HepG2 (cell line): ENCODE data around the gene LSM5. TPM values are rescaled to one million over a fixed set of nuclear protein-coding genes. Genes with fewer than 3 reads are reported as not detected.
A peak's percentile ranks its signal among the peaks of the same experiment; 100 is the strongest.

Experiments
- ATAC-seq: fragments of 200-7000 bp; cut with Tn5 transposase; 3 replicates; pipeline ENCODE4 v1.9.1; 2020; ENCODE audit warnings: mild to moderate bottlenecking, moderate library complexity
- BruUV-seq: library from RNA; stranded (reverse); fragments of 400-500 nt; replicated peaks from 2 replicates; lab custom pipeline; 2021; lab: Mats Ljungman, UMichigan
- CTCF ChIA-PET: fragments of 300-600 bp; formaldehyde crosslinking; extraction: SDS; loops from one replicate; lab custom pipeline; 2021; ENCODE audit warnings: low total read pairs, inconsistent platforms, low intra/inter-chr PET ratio; lab: Yijun Ruan, JAX
- POLR2A ChIA-PET: fragments of 350-600 bp; sonication (Branson Sonifier 250); formaldehyde crosslinking; loops from one replicate; lab custom pipeline; 2020; ENCODE audit warnings: antibody characterized with exemption, inconsistent platforms; lab: Yijun Ruan, JAX
- DNase-seq: peaks from one replicate; pipeline ENCODE4 v3.0.0-alpha.2; 2015; ENCODE audit warnings: low spot score
- FAIRE-seq: peaks from 3 replicates; lab custom pipeline; 2011; peaks lifted over from hg19 to GRCh38; lab: Jason Lieb, UNC
- H2AFZ ChIP-seq: one replicate; pipeline ENCODE4 v1.6.1; 2011; ENCODE audit warnings: low read length, inconsistent platforms
- H3K27ac ChIP-seq: fragments of 300-600 bp; 3 replicates; pipeline ENCODE4 v1.8.0; 2011; ENCODE audit warnings: mixed run types, mild to moderate bottlenecking, mixed read lengths, low read length, inconsistent platforms; ENCODE audit not compliant: insufficient read depth; ENCODE audit errors: extremely low read length
- H3K27me3 ChIP-seq, 2 experiments: fragments of 200-600 bp in 1 of 2; 2 replicates in 1 of 2; 3 replicates in 1 of 2; pipeline versions ENCODE4 v1.6.0 to v1.8.0; 2011; ENCODE audit warnings: low read length in 2 of 2, mild to moderate bottlenecking in 2 of 2, moderate library complexity in 2 of 2, inconsistent platforms in 1 of 2; ENCODE audit not compliant: insufficient read depth in 2 of 2, control insufficient read depth in 1 of 2
- H3K36me3 ChIP-seq, 2 experiments: fragments of 200-600 bp in 1 of 2; replicated peaks in 1 of 2; 2 replicates in 1 of 2; 3 replicates in 1 of 2; pipeline versions ENCODE4 v1.5.1 to v1.8.0; 2011; ENCODE audit warnings: low read length in 2 of 2, inconsistent platforms in 1 of 2; ENCODE audit not compliant: insufficient read depth in 2 of 2, control insufficient read depth in 1 of 2
- H3K4me1 ChIP-seq: 2 replicates; pipeline ENCODE4 v1.5.1; 2012; ENCODE audit warnings: low read length, inconsistent platforms; ENCODE audit not compliant: insufficient read depth
- H3K4me2 ChIP-seq: 2 replicates; pipeline ENCODE4 v1.6.0; 2011; ENCODE audit warnings: low read depth, low read length, inconsistent platforms
- H3K4me3 ChIP-seq, 3 experiments: fragments of 200-600 bp in 1 of 3; sonication (generic), shearing (Covaris generic) in 1 of 3; replicated peaks in 1 of 3; 2 replicates each; pipeline ENCODE4 v1.5.1; 2011 to 2016; ENCODE audit warnings: low read length in 3 of 3, inconsistent platforms in 2 of 3, low read depth in 2 of 3, mild to moderate bottlenecking in 2 of 3, control low read depth in 1 of 3, mixed read lengths in 1 of 3; ENCODE audit not compliant: insufficient read depth in 1 of 3
- H3K79me2 ChIP-seq: one replicate; pipeline ENCODE4 v1.6.1; 2011; ENCODE audit warnings: low read length, inconsistent platforms; ENCODE audit not compliant: insufficient read depth
- H3K9ac ChIP-seq: 2 replicates; pipeline ENCODE4 v1.6.0; 2011; ENCODE audit warnings: mild to moderate bottlenecking, low read depth, low read length, inconsistent platforms; ENCODE audit not compliant: insufficient read depth
- H3K9me3 ChIP-seq: 2 replicates; pipeline ENCODE4 v1.5.1; 2012; ENCODE audit warnings: mild to moderate bottlenecking, low read length
- H4K20me1 ChIP-seq: 2 replicates; pipeline ENCODE4 v1.6.0; 2011; ENCODE audit warnings: inconsistent platforms, mild to moderate bottlenecking, low read length, moderate library complexity; ENCODE audit not compliant: insufficient read depth
- HNF4A ChIP-seq: sonication (generic); formaldehyde crosslinking; IDR thresholded peaks from 2 replicates; pipeline ENCODE4 v1.4.0; 2020; ENCODE audit warnings: missing genetic modification reagents
- PAX8 ChIP-seq: sonication (generic); formaldehyde crosslinking; IDR thresholded peaks from 2 replicates; pipeline ENCODE4 v1.8.0; 2022; ENCODE audit warnings: mild to moderate bottlenecking, missing genetic modification reagents, borderline replicate concordance
- ZFP36 ChIP-seq: fragments of 150-350 bp; IDR thresholded peaks from 2 replicates; pipeline ENCODE4 v1.6.1; 2018; ENCODE audit warnings: borderline replicate concordance, low read length, low read depth; ENCODE audit not compliant: partially characterized antibody
- ZNF3 ChIP-seq: IDR thresholded peaks from 2 replicates; pipeline ENCODE4 v1.7.0; 2017; ENCODE audit warnings: inconsistent platforms
- ZNF850 ChIP-seq: sonication (generic); formaldehyde crosslinking; conservative IDR thresholded peaks from 2 replicates; pipeline ENCODE4 v1.9.0; 2021; ENCODE audit warnings: mild to moderate bottlenecking, missing genetic modification reagents
- WGBS: methylation state at CpG from one replicate; pipeline ENCODE4 v1.1.6; 2017; ENCODE audit warnings: low lambda C conversion rate; 5-methylcytosine and 5-hydroxymethylcytosine counted together
- in situ Hi-C: cut with HindIII; loops from 2 replicates; pipeline ENCODE4 v1.10.0; 2017; ENCODE audit warnings: low pct_unique_long_range_greater_than_20kb; ENCODE audit not compliant: extremely low pct_ligation_motif_present
- intact Hi-C: fragments of 100-400 bp; cut with micrococcal nuclease; formaldehyde crosslinking; loops from one replicate; pipeline ENCODE4 v1.10.0; 2022; ENCODE audit not compliant: unreplicated experiment
- polyA plus RNA-seq, 8 experiments: library from polyadenylated mRNA; depleted of rRNA in 3 of 8; stranded (reverse) in 7 of 8; unstranded in 1 of 8; fragments of >200 nt; fragmentation: Illumina TruSeq in 4 of 8; extraction: Trizol in 4 of 8; gene quantifications; 2 replicates each; pipeline versions ENCODE4 v1.2.1 to v1.2.3, GENCODE V29; 2011 to 2016; ENCODE audit warnings: low read depth in 4 of 8, missing spikeins in 1 of 8, mixed read lengths in 1 of 8; ENCODE audit not compliant: insufficient read depth in 1 of 8
- total RNA-seq, 5 experiments: library from RNA; depleted of rRNA; stranded (reverse); fragments of >200 nt; fragmentation: Illumina TruSeq; extraction: Trizol; gene quantifications; 2 replicates each; pipeline ENCODE4 v1.2.3, GENCODE V29; 2016; ENCODE audit warnings: low read depth in 1 of 5
- TF ChIP-seq, protein P1 (sequence below): sonication (generic); formaldehyde crosslinking; IDR thresholded peaks from 2 replicates; pipeline ENCODE4 v1.4.0; 2020; ENCODE audit warnings: missing genetic modification reagents

Gene LSM5
- total and polyA plus RNA-seq, 2 of the 13 experiments (the other 11 are each of a cell fraction or from before 2014, with no cell fraction given): 30.3 to 183 TPM

DNA sequence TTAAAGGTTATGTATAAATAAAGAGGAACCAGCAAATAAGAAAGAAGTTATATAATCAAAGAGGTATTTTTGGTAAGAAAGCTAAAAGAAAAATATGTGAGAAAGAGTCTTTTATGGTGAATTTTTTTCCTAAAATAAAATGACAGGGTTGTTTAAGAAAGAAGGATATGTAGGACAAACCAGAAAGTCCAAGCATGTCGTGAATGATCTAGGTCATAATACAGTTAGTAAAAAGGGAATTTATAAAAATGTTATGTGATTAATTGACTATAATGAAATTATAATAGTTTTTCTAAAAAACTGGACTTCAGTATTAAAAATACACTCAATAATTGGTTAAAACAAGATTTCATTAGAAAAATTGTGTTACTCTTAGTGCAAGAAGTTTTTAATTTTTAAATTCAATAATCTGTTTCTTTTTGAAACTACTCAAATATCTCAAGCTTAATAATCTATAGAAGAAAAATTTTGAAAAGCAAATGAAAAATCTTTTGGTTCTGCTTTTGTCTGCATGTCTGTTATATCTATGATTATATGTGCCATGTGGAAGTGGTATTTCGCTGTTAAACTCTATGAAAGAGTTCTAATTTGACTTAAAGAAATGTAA lies 28.5 kb upstream of the LSM5 start:
- ATAC-seq (no peak), FAIRE-seq (no peak), DNase-seq (peak; percentile 41)
- Histone ChIP-seq H3K4me2 (no peak overlapping the region), H4K20me1 (peaks cover 3% of the 10 kb centered on the region; the same call in 1 of the 2 replicates), H3K4me3 (no peak overlapping the region), H2AFZ (no peak overlapping the region), H3K9ac (no peak overlapping the region), H3K4me1 (peaks cover 38% of the 10 kb centered on the region), H3K27me3 (no peaks in the 10 kb centered on the region), H3K79me2 (peaks cover 53% of the 10 kb centered on the region), H3K27ac (no peak overlapping the region), H3K36me3 (peaks cover 2 to 5% of the 10 kb centered on the region in 2 experiments; a peak in 2 of 5 replicates), H3K9me3 (peaks cover 33% of the 10 kb centered on the region)
- TF ChIP-seq ZFP36 (peak; percentile 87), PAX8 (CRISPR knock-in tag) (no peak)
- TF ChIP-seq, protein P1, sequence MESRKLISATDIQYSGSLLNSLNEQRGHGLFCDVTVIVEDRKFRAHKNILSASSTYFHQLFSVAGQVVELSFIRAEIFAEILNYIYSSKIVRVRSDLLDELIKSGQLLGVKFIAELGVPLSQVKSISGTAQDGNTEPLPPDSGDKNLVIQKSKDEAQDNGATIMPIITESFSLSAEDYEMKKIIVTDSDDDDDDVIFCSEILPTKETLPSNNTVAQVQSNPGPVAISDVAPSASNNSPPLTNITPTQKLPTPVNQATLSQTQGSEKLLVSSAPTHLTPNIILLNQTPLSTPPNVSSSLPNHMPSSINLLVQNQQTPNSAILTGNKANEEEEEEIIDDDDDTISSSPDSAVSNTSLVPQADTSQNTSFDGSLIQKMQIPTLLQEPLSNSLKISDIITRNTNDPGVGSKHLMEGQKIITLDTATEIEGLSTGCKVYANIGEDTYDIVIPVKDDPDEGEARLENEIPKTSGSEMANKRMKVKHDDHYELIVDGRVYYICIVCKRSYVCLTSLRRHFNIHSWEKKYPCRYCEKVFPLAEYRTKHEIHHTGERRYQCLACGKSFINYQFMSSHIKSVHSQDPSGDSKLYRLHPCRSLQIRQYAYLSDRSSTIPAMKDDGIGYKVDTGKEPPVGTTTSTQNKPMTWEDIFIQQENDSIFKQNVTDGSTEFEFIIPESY (CRISPR knock-in tag): no peak
- CTCF ChIA-PET: no interaction called here
- 97% methylated on average over 2 of the region's 2 CpGs for WGBS
- intact Hi-C loops: no loop called here
- BruUV-seq: no TSS peak
- in situ Hi-C loops: no loop called here
- POLR2A ChIA-PET: no interaction called here

DNA sequence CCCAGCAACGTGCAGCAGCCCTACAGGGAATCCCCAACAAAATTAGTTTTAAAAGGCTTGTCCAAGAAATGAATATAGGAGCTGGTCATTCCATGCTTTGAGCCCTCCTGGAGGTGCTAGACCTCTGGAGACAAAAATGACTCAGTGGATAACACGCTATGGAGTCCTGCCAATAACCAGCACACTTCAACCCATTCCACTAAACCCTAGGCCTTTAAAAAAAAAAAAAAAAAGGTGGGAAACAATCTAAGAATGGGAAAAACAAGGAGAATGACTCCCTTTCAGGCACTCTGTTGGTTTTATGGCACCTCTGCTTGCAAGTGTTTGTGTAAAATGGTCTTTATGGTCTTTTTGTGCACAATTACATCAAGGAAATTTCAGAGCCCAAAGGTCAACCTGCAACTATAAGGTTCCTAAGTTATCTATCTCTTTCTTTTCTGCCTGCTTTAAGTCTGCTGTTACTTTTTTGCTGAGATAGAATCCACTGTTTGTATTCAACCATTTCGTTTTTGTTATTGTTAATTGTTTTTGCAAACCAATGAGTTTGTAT lies 26.4 kb upstream of the LSM5 start:
- Histone ChIP-seq H3K79me2 (peaks cover 68% of the 10 kb centered on the region), H3K27me3 (no peaks in the 10 kb centered on the region), H3K4me3 (peak overlapping the region in 1 of 3 experiments; percentile 18; a peak in 1 of 6 replicates), H2AFZ (no peak overlapping the region), H4K20me1 (peaks cover 3% of the 10 kb centered on the region; the same call in 1 of the 2 replicates), H3K4me2 (peak overlapping the region; percentile 42), H3K27ac (peak overlapping the region; percentile 79), H3K9me3 (peaks cover 33% of the 10 kb centered on the region), H3K36me3 (peaks cover 1 to 5% of the 10 kb centered on the region in 2 experiments; a peak in 3 of 5 replicates), H3K4me1 (peaks cover 56% of the 10 kb centered on the region), H3K9ac (peak overlapping the region; percentile 64)
- TF ChIP-seq HNF4A (CRISPR knock-in tag) (0 out of 2 replicates have a peak, but pooled peaks have one; percentile 7), ZNF3 (CRISPR knock-in tag) (no peak), ZNF850 (no peak)
- in situ Hi-C loops: no loop called here
- TSS peak; percentile 39 for BruUV-seq
- FAIRE-seq: no peak
- DNase-seq: no peak
- ChIA-PET POLR2A (interaction anchor here (1.3 to 2.2 kb wide), 2 partner anchors 21 to 154 kb away, joined by 4 to 31 read pairs; partner anchors contain the start of gene AVL9), CTCF (no interaction called here)
- WGBS: 65% methylated on average over 3 of the region's 3 CpGs
- intact Hi-C loops: loop anchor here (1.0 kb wide), 1 partner anchor 18 kb away; no protein-coding TSS in a partner anchor
- ATAC-seq: peak; percentile 16; the same call in 1 of the 3 replicates
